IMR-90 (cell line): ENCODE results near the gene PLCH1. TPM values are rescaled to one million over a fixed set of nuclear protein-coding genes. Genes with fewer than 3 reads are reported as not detected.

Experiments used
- ATAC-seq: fragments of 200-7000 bp; cut with Tn5 transposase; 2 replicates; pipeline ENCODE4 v1.9.1; 2020; ENCODE audit warnings: low read depth, mild to moderate bottlenecking, moderate library complexity
- BruUV-seq: library from RNA; stranded (reverse); fragments of 400-500 nt; replicated peaks from 2 replicates; lab custom pipeline; 2021; lab: Mats Ljungman, UMichigan
- CTCF ChIA-PET: fragments of 300-600 bp; formaldehyde crosslinking; extraction: SDS; loops from one replicate; lab custom pipeline; 2021; ENCODE audit warnings: antibody characterized with exemption; lab: Yijun Ruan, JAX
- POLR2A ChIA-PET: fragments of 300-600 bp; sonication (Branson Sonifier 250); formaldehyde crosslinking; loops from one replicate; lab custom pipeline; 2022; ENCODE audit warnings: antibody characterized with exemption; ENCODE audit not compliant: unreplicated experiment; lab: Charles Lee
- DNase-seq: peaks from one replicate; pipeline ENCODE4 v3.0.0; 2013
- H2AFZ ChIP-seq: replicated peaks from 2 replicates; pipeline ENCODE3; 2013; ENCODE audit warnings: low read length, mild to moderate bottlenecking; ENCODE audit not compliant: poor library complexity
- H2AK5ac ChIP-seq: 2 replicates; pipeline ENCODE4 v1.6.1; 2013; ENCODE audit warnings: low read depth, low read length, inconsistent platforms
- H2AK9ac ChIP-seq: replicated peaks from 2 replicates; pipeline ENCODE3; 2013; ENCODE audit warnings: mild to moderate bottlenecking, low read depth, low read length, moderate library complexity; ENCODE audit not compliant: poor library complexity
- H2BK120ac ChIP-seq: 2 replicates; pipeline ENCODE4 v1.6.1; 2013; ENCODE audit warnings: low read depth, low read length, inconsistent platforms
- H2BK15ac ChIP-seq: 3 replicates; pipeline ENCODE4 v1.6.1; 2013; ENCODE audit warnings: low read depth, low read length, inconsistent platforms
- H2BK20ac ChIP-seq: 2 replicates; pipeline ENCODE4 v1.6.1; 2013; ENCODE audit warnings: low read depth, mild to moderate bottlenecking, inconsistent platforms, low read length, moderate library complexity
- H2BK5ac ChIP-seq: 2 replicates; pipeline ENCODE4 v1.6.1; 2013; ENCODE audit warnings: mild to moderate bottlenecking, low read depth, low read length, inconsistent platforms; ENCODE audit not compliant: poor library complexity, severe bottlenecking
- H3K14ac ChIP-seq: replicated peaks from 2 replicates; pipeline ENCODE4 v1.6.1; 2013; ENCODE audit warnings: low read depth, low read length, inconsistent platforms
- H3K18ac ChIP-seq: 2 replicates; pipeline ENCODE4 v1.6.1; 2013; ENCODE audit warnings: low read depth, low read length, control low read depth
- H3K23ac ChIP-seq: 2 replicates; pipeline ENCODE4 v1.6.1; 2013; ENCODE audit warnings: low read depth, low read length, inconsistent platforms
- H3K27ac ChIP-seq: 2 replicates; pipeline ENCODE4 v1.5.1; 2013; ENCODE audit warnings: mild to moderate bottlenecking, control low read depth, low read length; ENCODE audit not compliant: insufficient read depth
- H3K27me3 ChIP-seq: 2 replicates; pipeline ENCODE4 v1.6.1; 2013; ENCODE audit warnings: low read length; ENCODE audit not compliant: control insufficient read depth, insufficient read depth
- H3K36me3 ChIP-seq: 2 replicates; pipeline ENCODE4 v1.6.1; 2013; ENCODE audit warnings: low read length, mixed read lengths; ENCODE audit not compliant: control insufficient read depth, insufficient read depth
- H3K4ac ChIP-seq: 2 replicates; pipeline ENCODE4 v1.6.1; 2013; ENCODE audit warnings: low read depth, low read length, inconsistent platforms
- H3K4me1 ChIP-seq: 2 replicates; pipeline ENCODE4 v1.6.1; 2013; ENCODE audit warnings: low read length, mixed read lengths; ENCODE audit not compliant: control insufficient read depth, insufficient read depth
- H3K4me2 ChIP-seq: 2 replicates; pipeline ENCODE4 v1.6.1; 2013; ENCODE audit warnings: low read depth, mild to moderate bottlenecking, control low read depth, low read length, moderate library complexity
- H3K4me3 ChIP-seq: 2 replicates; pipeline ENCODE4 v1.5.1; 2013; ENCODE audit warnings: low read depth, mild to moderate bottlenecking, control low read depth, low read length, moderate library complexity; ENCODE audit not compliant: insufficient read depth
- H3K56ac ChIP-seq: 2 replicates; pipeline ENCODE4 v1.6.1; 2013; ENCODE audit warnings: low read length, inconsistent platforms; ENCODE audit not compliant: insufficient read depth; ENCODE audit errors: extremely low read depth
- H3K79me1 ChIP-seq, 2 experiments: 2 replicates each; pipeline ENCODE4 v1.6.1; 2013; ENCODE audit warnings: low read length in 2 of 2, inconsistent platforms in 1 of 2, low read depth in 1 of 2
- H3K9ac ChIP-seq: 2 replicates; pipeline ENCODE4 v1.6.1; 2013; ENCODE audit warnings: low read depth, low read length, control low read depth
- H3K9me1 ChIP-seq: 2 replicates; pipeline ENCODE4 v1.6.1; 2013; ENCODE audit warnings: low read length, inconsistent platforms; ENCODE audit not compliant: insufficient read depth
- H3K9me3 ChIP-seq: 2 replicates; pipeline ENCODE4 v1.6.1; 2013; ENCODE audit warnings: low read length; ENCODE audit not compliant: control insufficient read depth, insufficient read depth
- H4K20me1 ChIP-seq: 2 replicates; pipeline ENCODE4 v1.6.1; 2013; ENCODE audit warnings: low read length, inconsistent platforms; ENCODE audit not compliant: insufficient read depth
- H4K5ac ChIP-seq: 2 replicates; pipeline ENCODE4 v1.6.1; 2013; ENCODE audit warnings: mild to moderate bottlenecking, low read depth, low read length, control low read depth
- H4K8ac ChIP-seq, 2 experiments: 2 replicates each; pipeline ENCODE4 v1.6.1; 2013; ENCODE audit warnings: low read depth in 2 of 2, low read length in 2 of 2, control low read depth in 1 of 2, inconsistent platforms in 1 of 2
- H4K91ac ChIP-seq: 2 replicates; pipeline ENCODE4 v1.6.1; 2013; ENCODE audit warnings: low read depth, low read length, inconsistent platforms; ENCODE audit not compliant: insufficient read depth
- BHLHE40 ChIP-seq: fragments of 150-350 bp; IDR thresholded peaks from 2 replicates; pipeline ENCODE4 v1.6.1; 2016; ENCODE audit warnings: mild to moderate bottlenecking, low read depth, low read length
- CEBPB ChIP-seq: IDR thresholded peaks from 2 replicates; pipeline ENCODE4 v1.6.1; 2012; ENCODE audit warnings: low read depth, low read length, improper control_type of control experiment
- CHD1 ChIP-seq: IDR thresholded peaks from 2 replicates; pipeline ENCODE4 v1.6.1; 2012; ENCODE audit warnings: low read depth, low read length, improper control_type of control experiment
- ELK1 ChIP-seq: fragments of 150-350 bp; IDR thresholded peaks from 2 replicates; pipeline ENCODE4 v1.6.1; 2016; ENCODE audit warnings: low read depth, mild to moderate bottlenecking, low read length, moderate library complexity, borderline replicate concordance
- FOS ChIP-seq: fragments of 150-350 bp; IDR thresholded peaks from 2 replicates; pipeline ENCODE4 v1.6.1; 2016; ENCODE audit warnings: low read depth, low read length
- MAFK ChIP-seq: IDR thresholded peaks from 2 replicates; pipeline ENCODE4 v1.6.1; 2012; ENCODE audit warnings: low read depth, low read length, improper control_type of control experiment
- MAZ ChIP-seq: IDR thresholded peaks from 2 replicates; pipeline ENCODE4 v1.6.1; 2012; ENCODE audit warnings: low read depth, mild to moderate bottlenecking, low read length, improper control_type of control experiment, moderate library complexity, borderline replicate concordance
- MXI1 ChIP-seq: IDR thresholded peaks from 2 replicates; pipeline ENCODE4 v1.6.1; 2012; ENCODE audit warnings: low read depth, mild to moderate bottlenecking, low read length, moderate library complexity, borderline replicate concordance
- NFE2L2 ChIP-seq: fragments of 150-350 bp; IDR thresholded peaks from 2 replicates; pipeline ENCODE4 v1.6.1; 2016; ENCODE audit warnings: low read depth, mild to moderate bottlenecking, low read length
- POLR2A ChIP-seq: IDR thresholded peaks from 2 replicates; pipeline ENCODE4 v1.6.1; 2012; ENCODE audit warnings: mild to moderate bottlenecking, low read depth, low read length
- RAD21 ChIP-seq: IDR thresholded peaks from 2 replicates; pipeline ENCODE4 v1.6.1; 2012; ENCODE audit warnings: low read length, improper control_type of control experiment
- RCOR1 ChIP-seq: IDR thresholded peaks from 2 replicates; pipeline ENCODE4 v1.6.1; 2012; ENCODE audit warnings: mild to moderate bottlenecking, low read length, improper control_type of control experiment; ENCODE audit not compliant: insufficient replicate concordance
- SMC3 ChIP-seq: fragments of 150-350 bp; IDR thresholded peaks from 2 replicates; pipeline ENCODE4 v1.6.1; 2016; ENCODE audit warnings: low read depth, mild to moderate bottlenecking, antibody characterized with exemption, low read length, moderate library complexity
- USF2 ChIP-seq: fragments of 150-350 bp; IDR thresholded peaks from 2 replicates; pipeline ENCODE4 v1.6.1; 2017; ENCODE audit warnings: mild to moderate bottlenecking, antibody characterized with exemption, low read length, low read depth
- WGBS, 2 experiments: methylation state at CpG; one replicate each; pipeline versions ENCODE4 v1.1.5 to v1.1.7; 2013; ENCODE audit warnings: missing lambda C conversion rate in 2 of 2; ENCODE audit not compliant: insufficient read length in 1 of 2; ENCODE audit errors: extremely low coverage in 2 of 2; 5-methylcytosine and 5-hydroxymethylcytosine counted together
- dilution Hi-C: fragments of 300-500 bp; cut with HindIII; formaldehyde crosslinking; loops from one replicate; pipeline ENCODE4 v1.14.3; 2018; ENCODE audit warnings: low sequenced_read_pairs; ENCODE audit not compliant: unreplicated experiment
- in situ Hi-C: fragments of 300-500 bp; cut with MboI; formaldehyde crosslinking; loops from 3 replicates; pipeline ENCODE4 v1.14.3; 2019; ENCODE audit warnings: low sequenced_read_pairs, inconsistent platforms, mixed read lengths
- intact Hi-C: fragments of 100-400 bp; cut with micrococcal nuclease; formaldehyde crosslinking; loops from 2 replicates; pipeline ENCODE4 v1.10.0; 2022
- polyA plus RNA-seq, 3 experiments: library from polyadenylated mRNA; depleted of rRNA; stranded (reverse); fragments of >200 nt; gene quantifications; 2 replicates each; pipeline ENCODE4 v1.2.3, GENCODE V29; 2012; ENCODE audit warnings: low replicate concordance in 1 of 3
- total RNA-seq: library from RNA; depleted of rRNA; stranded (reverse); fragments of >200 nt; gene quantifications from 2 replicates; pipeline ENCODE4 v1.2.3, GENCODE V29; 2012

Gene PLCH1
- total and polyA plus RNA-seq, 2 of the 4 experiments (the other 2 are of a cell fraction), result not detected

- no peak for TF ChIP-seq MXI1
Observed at GRCh38 chr3:155682426-155683343, 62.2 kb downstream of the PLCH1 start (continued).

GRCh38 chr3:155676252-155676981, 68.5 kb downstream of the PLCH1 start:
- Histone ChIP-seq H3K79me1 (no peaks in the 10 kb centered on the region), H3K56ac (no peak overlapping the region), H2AK5ac (no peak overlapping the region), H3K9me3 (no peaks in the 10 kb centered on the region), H3K9ac (no peak overlapping the region), H3K14ac (no peak overlapping the region), H3K4ac (no peak overlapping the region), H2BK5ac (no peak overlapping the region), H2AK9ac (peak overlapping the region; percentile 18), H3K18ac (no peak overlapping the region), H2BK120ac (no peak overlapping the region), H3K27ac (no peak overlapping the region), H4K91ac (no peak overlapping the region), H4K8ac (no peak overlapping the region), H2BK20ac (no peak overlapping the region), H3K36me3 (no peaks in the 10 kb centered on the region), H2BK15ac (no peak overlapping the region), H3K9me1 (no peaks in the 10 kb centered on the region), H3K4me3 (no peak overlapping the region), H3K23ac (no peak overlapping the region), H3K27me3 (no peaks in the 10 kb centered on the region), H2AFZ (no peak overlapping the region), H4K5ac (no peak overlapping the region), H3K4me1 (no peaks in the 10 kb centered on the region), H4K20me1 (no peaks in the 10 kb centered on the region), H3K4me2 (peak overlapping the region; percentile 41)
- BruUV-seq, result no TSS peak
- ChIA-PET CTCF (no interaction called here), POLR2A (no interaction called here)
- DNase-seq (peak; percentile 34), ATAC-seq (peak; percentile 46; the same call in 1 of the 2 replicates)
- intact Hi-C loops, result no loop called here
- in situ Hi-C loops, result no loop called here
- no CpG with 5 or more reads among the region's 14 CpGs for WGBS, 2 experiments
- dilution Hi-C loops, result no loop called here
- no peak for TF ChIP-seq MXI1
- no peak for TF ChIP-seq FOS
- TF ChIP-seq CEBPB, result no peak
- TF ChIP-seq RCOR1, result no peak
- no peak for TF ChIP-seq NFE2L2
- TF ChIP-seq MAZ, result no peak
- no peak for TF ChIP-seq POLR2A
- TF ChIP-seq RAD21, result no peak
- TF ChIP-seq MAFK, result no peak
- no peak for TF ChIP-seq SMC3
- no peak for TF ChIP-seq USF2
- no peak for TF ChIP-seq BHLHE40
- no peak for TF ChIP-seq ELK1
- TF ChIP-seq CHD1, result no peak
